SK-N-SH (cell line): ENCODE measurements around the gene TMEM120B. TPM values are rescaled to one million over a fixed set of nuclear protein-coding genes. Genes with fewer than 3 reads are reported as not detected.
A peak's percentile ranks its signal among the peaks of the same experiment; 100 is the strongest.

Experiments used
- ELF1 ChIP-seq: IDR thresholded peaks from 2 replicates; pipeline ENCODE4 v1.4.0; 2012
- EP300 ChIP-seq, 2 experiments: IDR thresholded peaks; 2 replicates each; pipeline versions ENCODE4 v1.4.0 to v1.6.1; 2012; ENCODE audit warnings: borderline replicate concordance in 1 of 2, low read depth in 1 of 2, low read length in 1 of 2
- EZH2phosphoT487 ChIP-seq: fragments of 200-600 bp; sonication (generic); IDR thresholded peaks from 2 replicates; pipeline ENCODE4 v1.6.1; 2017; ENCODE audit warnings: low read depth, mixed run types, mild to moderate bottlenecking, antibody characterized with exemption, moderate library complexity, borderline replicate concordance
- FOSL2 ChIP-seq: IDR thresholded peaks from 2 replicates; pipeline ENCODE4 v1.4.0; 2012; ENCODE audit warnings: low read depth, mild to moderate bottlenecking, moderate library complexity, borderline replicate concordance
- FOXJ3 ChIP-seq: sonication (generic); formaldehyde crosslinking; IDR thresholded peaks from 2 replicates; pipeline ENCODE4 v1.5.1; 2020; ENCODE audit warnings: mild to moderate bottlenecking, missing genetic modification reagents
- GABPA ChIP-seq: IDR thresholded peaks from 2 replicates; pipeline ENCODE4 v1.4.0; 2012; ENCODE audit warnings: low read depth, mild to moderate bottlenecking
- JUND ChIP-seq: IDR thresholded peaks from 2 replicates; pipeline ENCODE4 v1.4.0; 2012
- NRF1 ChIP-seq: IDR thresholded peaks from 2 replicates; pipeline ENCODE4 v1.6.1; 2012; ENCODE audit warnings: low read depth, mild to moderate bottlenecking, low read length
- POLR2AphosphoS5 ChIP-seq: IDR thresholded peaks from 2 replicates; pipeline ENCODE4 v1.6.1; 2012; ENCODE audit warnings: low read depth, low read length
- RAD21 ChIP-seq: IDR thresholded peaks from 2 replicates; pipeline ENCODE4 v1.6.1; 2012; ENCODE audit warnings: mild to moderate bottlenecking, low read length
- RFX5 ChIP-seq: IDR thresholded peaks from 2 replicates; pipeline ENCODE4 v1.6.1; 2012; ENCODE audit warnings: mild to moderate bottlenecking, improper control_type of control experiment, low read length
- RXRA ChIP-seq: IDR thresholded peaks from 2 replicates; pipeline ENCODE4 v1.4.0; 2012; ENCODE audit warnings: low read depth, mild to moderate bottlenecking, borderline replicate concordance
- SIN3A ChIP-seq: IDR thresholded peaks from 2 replicates; pipeline ENCODE4 v1.6.1; 2012; ENCODE audit warnings: low read depth, mild to moderate bottlenecking, low read length, moderate library complexity, borderline replicate concordance
- TCF12 ChIP-seq: IDR thresholded peaks from 2 replicates; pipeline ENCODE4 v1.4.0; 2012
- TEAD4 ChIP-seq: IDR thresholded peaks from 2 replicates; pipeline ENCODE4 v1.4.0; 2012; ENCODE audit warnings: mild to moderate bottlenecking, borderline replicate concordance; ENCODE audit not compliant: insufficient read depth
- YY1 ChIP-seq: IDR thresholded peaks from 2 replicates; pipeline ENCODE4 v1.4.0; 2012; ENCODE audit warnings: low read depth, mild to moderate bottlenecking
- polyA plus RNA-seq, 3 experiments: library from polyadenylated mRNA; depleted of rRNA; stranded (reverse); fragments of >200 nt; gene quantifications; 2 replicates each; pipeline ENCODE4 v1.2.3, GENCODE V29; 2012
- TF ChIP-seq, protein P1 (sequence below): fragments of 150-350 bp; IDR thresholded peaks from 2 replicates; pipeline ENCODE4 v1.6.1; 2016; ENCODE audit warnings: mild to moderate bottlenecking, low read depth, low read length
- TF ChIP-seq, protein P2 (sequence below): fragments of 150-350 bp; IDR thresholded peaks from 2 replicates; pipeline ENCODE4 v1.6.1; 2017; ENCODE audit warnings: antibody characterized with exemption, low read length, low read depth, borderline replicate concordance
- TF ChIP-seq, protein P3 (sequence below): IDR thresholded peaks from 2 replicates; pipeline ENCODE4 v1.4.0; 2012; ENCODE audit warnings: low read depth, borderline replicate concordance
- TF ChIP-seq, protein P4 (sequence below): IDR thresholded peaks from 2 replicates; pipeline ENCODE4 v1.4.0; 2012; ENCODE audit warnings: low read depth, borderline replicate concordance
- TF ChIP-seq, protein P5 (sequence below): fragments of 200-600 bp; sonication (generic); IDR thresholded peaks from 2 replicates; pipeline ENCODE4 v1.6.1; 2017; ENCODE audit warnings: antibody characterized with exemption, mild to moderate bottlenecking, moderate library complexity

Gene TMEM120B
- polyA plus RNA-seq, 1 of the 3 experiments (the other 2 are of a cell fraction), result 15.4 TPM

DNA sequence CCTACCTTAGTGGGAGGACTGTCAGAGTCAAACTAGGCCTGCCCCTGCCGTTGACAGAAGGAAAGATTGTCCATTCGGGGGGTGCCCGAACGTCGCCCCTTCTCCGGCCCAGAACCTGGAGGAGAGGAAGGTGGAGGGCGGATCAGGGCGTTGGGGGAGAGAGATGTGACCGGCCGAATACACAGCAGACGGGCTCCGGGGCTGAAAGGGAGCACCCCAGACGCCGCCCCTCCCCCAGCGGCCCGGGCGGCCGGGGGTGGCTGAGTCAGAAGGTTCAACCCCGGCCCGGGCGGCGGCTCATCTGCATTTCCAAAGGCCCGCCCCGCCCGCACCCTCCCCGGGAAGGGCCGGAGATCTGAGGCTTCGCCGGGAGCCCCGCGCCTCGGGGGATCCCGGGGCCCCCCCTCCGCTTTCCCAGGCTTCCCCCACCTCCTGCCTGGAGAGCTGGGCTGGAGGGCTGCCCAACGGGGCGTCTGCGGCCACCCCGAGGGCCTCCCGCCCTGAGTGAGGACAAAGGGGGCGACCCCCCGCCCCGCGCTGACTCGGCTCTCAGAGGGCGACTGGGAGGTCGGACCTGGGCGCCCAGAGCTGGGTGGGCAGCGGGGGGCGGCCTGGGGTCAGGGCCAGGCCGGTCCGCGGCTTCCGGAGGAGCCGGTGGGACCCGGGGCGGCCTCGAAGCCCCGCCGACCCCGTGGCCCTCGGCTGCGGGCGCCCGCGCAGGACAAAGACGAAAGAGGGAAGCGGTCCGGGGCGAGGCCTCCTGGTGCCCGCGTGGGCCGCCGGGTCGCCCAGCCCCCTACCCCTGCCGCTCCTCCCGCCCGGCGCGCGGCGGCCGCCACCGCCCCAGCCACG lies 87.5 kb downstream of the TMEM120B start (continued):
- TF ChIP-seq, protein P1, sequence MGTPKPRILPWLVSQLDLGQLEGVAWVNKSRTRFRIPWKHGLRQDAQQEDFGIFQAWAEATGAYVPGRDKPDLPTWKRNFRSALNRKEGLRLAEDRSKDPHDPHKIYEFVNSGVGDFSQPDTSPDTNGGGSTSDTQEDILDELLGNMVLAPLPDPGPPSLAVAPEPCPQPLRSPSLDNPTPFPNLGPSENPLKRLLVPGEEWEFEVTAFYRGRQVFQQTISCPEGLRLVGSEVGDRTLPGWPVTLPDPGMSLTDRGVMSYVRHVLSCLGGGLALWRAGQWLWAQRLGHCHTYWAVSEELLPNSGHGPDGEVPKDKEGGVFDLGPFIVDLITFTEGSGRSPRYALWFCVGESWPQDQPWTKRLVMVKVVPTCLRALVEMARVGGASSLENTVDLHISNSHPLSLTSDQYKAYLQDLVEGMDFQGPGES, result no peak
- TF ChIP-seq ELF1, result no peak
- peak; percentile 88 for TF ChIP-seq TEAD4
- no peak; the same call in none of the 2 replicates for TF ChIP-seq TCF12
- TF ChIP-seq, protein P2, sequence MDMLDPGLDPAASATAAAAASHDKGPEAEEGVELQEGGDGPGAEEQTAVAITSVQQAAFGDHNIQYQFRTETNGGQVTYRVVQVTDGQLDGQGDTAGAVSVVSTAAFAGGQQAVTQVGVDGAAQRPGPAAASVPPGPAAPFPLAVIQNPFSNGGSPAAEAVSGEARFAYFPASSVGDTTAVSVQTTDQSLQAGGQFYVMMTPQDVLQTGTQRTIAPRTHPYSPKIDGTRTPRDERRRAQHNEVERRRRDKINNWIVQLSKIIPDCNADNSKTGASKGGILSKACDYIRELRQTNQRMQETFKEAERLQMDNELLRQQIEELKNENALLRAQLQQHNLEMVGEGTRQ, result no peak
- TF ChIP-seq NRF1, result no peak
- TF ChIP-seq SIN3A, result peak; percentile 79; the same call in 1 of the 2 replicates
- no peak for TF ChIP-seq FOXJ3 (CRISPR knock-in tag)
- no peak for TF ChIP-seq EZH2phosphoT487
- TF ChIP-seq POLR2AphosphoS5, result peak; percentile 53; the same call in 1 of the 2 replicates
- no peak for TF ChIP-seq RFX5
- peak; percentile 54 for TF ChIP-seq JUND
- TF ChIP-seq RXRA, result peak; percentile 74
- TF ChIP-seq EP300 (IDR thresholded peaks at IDR 0.05; ENCODE audit: borderline replicate concordance in 1 of 2, low read depth in 1 of 2, low read length in 1 of 2), result peak in 1 of 2 experiments; percentile 55; a peak in 1 of 4 replicates
- 0 out of 2 replicates have a peak, but pooled peaks have one; percentile 6 for TF ChIP-seq GABPA
- peak; percentile 73; the same call in 1 of the 2 replicates for TF ChIP-seq FOSL2
- TF ChIP-seq YY1, result 0 out of 2 replicates have a peak, but pooled peaks have one; percentile 29
- TF ChIP-seq, protein P3, sequence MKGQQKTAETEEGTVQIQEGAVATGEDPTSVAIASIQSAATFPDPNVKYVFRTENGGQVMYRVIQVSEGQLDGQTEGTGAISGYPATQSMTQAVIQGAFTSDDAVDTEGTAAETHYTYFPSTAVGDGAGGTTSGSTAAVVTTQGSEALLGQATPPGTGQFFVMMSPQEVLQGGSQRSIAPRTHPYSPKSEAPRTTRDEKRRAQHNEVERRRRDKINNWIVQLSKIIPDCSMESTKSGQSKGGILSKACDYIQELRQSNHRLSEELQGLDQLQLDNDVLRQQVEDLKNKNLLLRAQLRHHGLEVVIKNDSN, result no peak; the same call in 1 of the 2 replicates
- no peak for TF ChIP-seq RAD21
- TF ChIP-seq, protein P4, sequence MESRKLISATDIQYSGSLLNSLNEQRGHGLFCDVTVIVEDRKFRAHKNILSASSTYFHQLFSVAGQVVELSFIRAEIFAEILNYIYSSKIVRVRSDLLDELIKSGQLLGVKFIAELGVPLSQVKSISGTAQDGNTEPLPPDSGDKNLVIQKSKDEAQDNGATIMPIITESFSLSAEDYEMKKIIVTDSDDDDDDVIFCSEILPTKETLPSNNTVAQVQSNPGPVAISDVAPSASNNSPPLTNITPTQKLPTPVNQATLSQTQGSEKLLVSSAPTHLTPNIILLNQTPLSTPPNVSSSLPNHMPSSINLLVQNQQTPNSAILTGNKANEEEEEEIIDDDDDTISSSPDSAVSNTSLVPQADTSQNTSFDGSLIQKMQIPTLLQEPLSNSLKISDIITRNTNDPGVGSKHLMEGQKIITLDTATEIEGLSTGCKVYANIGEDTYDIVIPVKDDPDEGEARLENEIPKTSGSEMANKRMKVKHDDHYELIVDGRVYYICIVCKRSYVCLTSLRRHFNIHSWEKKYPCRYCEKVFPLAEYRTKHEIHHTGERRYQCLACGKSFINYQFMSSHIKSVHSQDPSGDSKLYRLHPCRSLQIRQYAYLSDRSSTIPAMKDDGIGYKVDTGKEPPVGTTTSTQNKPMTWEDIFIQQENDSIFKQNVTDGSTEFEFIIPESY, result 0 out of 2 replicates have a peak, but pooled peaks have one; percentile 24
- TF ChIP-seq, protein P5, sequence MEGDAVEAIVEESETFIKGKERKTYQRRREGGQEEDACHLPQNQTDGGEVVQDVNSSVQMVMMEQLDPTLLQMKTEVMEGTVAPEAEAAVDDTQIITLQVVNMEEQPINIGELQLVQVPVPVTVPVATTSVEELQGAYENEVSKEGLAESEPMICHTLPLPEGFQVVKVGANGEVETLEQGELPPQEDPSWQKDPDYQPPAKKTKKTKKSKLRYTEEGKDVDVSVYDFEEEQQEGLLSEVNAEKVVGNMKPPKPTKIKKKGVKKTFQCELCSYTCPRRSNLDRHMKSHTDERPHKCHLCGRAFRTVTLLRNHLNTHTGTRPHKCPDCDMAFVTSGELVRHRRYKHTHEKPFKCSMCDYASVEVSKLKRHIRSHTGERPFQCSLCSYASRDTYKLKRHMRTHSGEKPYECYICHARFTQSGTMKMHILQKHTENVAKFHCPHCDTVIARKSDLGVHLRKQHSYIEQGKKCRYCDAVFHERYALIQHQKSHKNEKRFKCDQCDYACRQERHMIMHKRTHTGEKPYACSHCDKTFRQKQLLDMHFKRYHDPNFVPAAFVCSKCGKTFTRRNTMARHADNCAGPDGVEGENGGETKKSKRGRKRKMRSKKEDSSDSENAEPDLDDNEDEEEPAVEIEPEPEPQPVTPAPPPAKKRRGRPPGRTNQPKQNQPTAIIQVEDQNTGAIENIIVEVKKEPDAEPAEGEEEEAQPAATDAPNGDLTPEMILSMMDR, result no peak
